Activated naive CD4-positive, alpha-beta T cell treated with anti-CD3 and anti-CD28 coated beads, Interleukin-2, amount 10 ng/mL, durations not matched to agents 7 days and 5 days (primary cell): ENCODE data around the gene SLC1A1.

Experiments
- CTCF ChIA-PET: fragments of 350-600 bp; sonication (Branson Sonifier 250); formaldehyde crosslinking; loops from one replicate; lab custom pipeline; 2021; ENCODE audit warnings: antibody characterized with exemption; lab: Charles Lee
- DNase-seq: peaks from one replicate; pipeline ENCODE4 v3.0.0-alpha.2; 2020
- H3K27ac Mint-ChIP-seq: one replicate; pipeline ENCODE4 v1.8.0; 2021; ENCODE audit warnings: mild to moderate bottlenecking, moderate library complexity, mixed read lengths
- H3K27me3 Mint-ChIP-seq: one replicate; pipeline ENCODE4 v1.8.0; 2021; ENCODE audit warnings: mild to moderate bottlenecking, mixed read lengths
- H3K36me3 Mint-ChIP-seq: one replicate; pipeline ENCODE4 v1.8.0; 2021; ENCODE audit warnings: mixed read lengths
- H3K4me1 Mint-ChIP-seq: one replicate; pipeline ENCODE4 v1.8.0; 2021; ENCODE audit warnings: mixed read lengths
- H3K4me3 Mint-ChIP-seq: one replicate; pipeline ENCODE4 v1.8.0; 2021; ENCODE audit warnings: mild to moderate bottlenecking, moderate library complexity, mixed read lengths
- H3K9me3 Mint-ChIP-seq: one replicate; pipeline ENCODE4 v1.8.0; 2021; ENCODE audit warnings: mixed read lengths

Gene SLC1A1

DNA sequence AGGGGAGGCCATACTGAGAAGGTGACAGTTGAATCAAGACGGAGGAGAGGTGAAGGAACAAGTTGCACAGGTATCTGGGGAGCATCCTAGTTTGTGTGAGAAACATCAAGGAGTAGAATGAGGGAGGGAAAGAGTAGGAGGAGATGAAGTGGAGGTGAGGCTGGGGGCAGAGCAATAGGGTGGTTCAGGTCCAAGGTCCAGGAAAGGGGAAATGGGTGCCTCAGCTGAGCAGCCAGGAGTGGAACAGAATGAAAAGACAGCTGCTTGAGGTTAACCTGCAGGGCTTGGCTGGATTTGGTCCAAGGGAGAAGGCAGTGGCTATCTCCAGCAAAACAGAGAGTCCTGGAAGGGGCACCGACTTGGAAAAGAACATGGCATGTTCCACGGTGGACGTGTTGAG is 5.3 kb downstream of the SLC1A1 start:
- peaks cover 11% of the 10 kb centered on the region for H3K4me1 Mint-ChIP-seq

DNA sequence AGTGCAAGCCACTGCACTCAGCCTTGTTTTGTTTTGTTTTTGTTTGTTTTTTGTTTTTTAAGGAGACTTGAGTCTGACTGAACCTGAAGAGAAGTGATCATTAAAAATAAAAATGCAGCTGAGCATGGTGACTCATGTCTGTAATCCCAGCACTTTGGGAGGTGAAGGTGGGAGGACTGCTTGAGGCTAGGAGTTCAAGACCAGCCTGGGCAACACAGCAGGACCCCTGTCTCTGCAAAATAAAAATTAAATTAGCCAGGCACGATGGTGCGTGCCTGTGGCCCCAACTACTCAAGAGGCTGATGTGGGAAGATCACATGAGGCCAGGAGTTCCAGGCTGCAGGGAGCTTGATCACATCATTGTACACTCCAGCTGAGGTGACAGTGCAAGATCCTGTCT is 6.2 kb downstream of the SLC1A1 start:
- DNase-seq, result no peak
- Mint-ChIP-seq H3K4me3 (no peak overlapping the region), H3K36me3 (no peaks in the 10 kb centered on the region), H3K9me3 (no peaks in the 10 kb centered on the region), H3K4me1 (peaks cover 4% of the 10 kb centered on the region), H3K27me3 (peaks cover 34% of the 10 kb centered on the region), H3K27ac (no peak overlapping the region)
- CTCF ChIA-PET, result no interaction called here

More for the DNA sequence above, 5.3 kb downstream of the SLC1A1 start:
- Mint-ChIP-seq H3K27me3 (peaks cover 44% of the 10 kb centered on the region), H3K4me3 (no peak overlapping the region), H3K27ac (no peak overlapping the region), H3K9me3 (no peaks in the 10 kb centered on the region), H3K36me3 (no peaks in the 10 kb centered on the region)
- CTCF ChIA-PET, result no interaction called here
- DNase-seq, result no peak

- Mint-ChIP-seq H3K27ac (no peak overlapping the region), H3K4me3 (no peak overlapping the region), H3K36me3 (no peaks in the 10 kb centered on the region), H3K4me1 (no peaks in the 10 kb centered on the region), H3K27me3 (peaks cover 25% of the 10 kb centered on the region), H3K9me3 (no peaks in the 10 kb centered on the region)
- no peak for DNase-seq
- CTCF ChIA-PET, result no interaction called here
Observed at GRCh38 chr9:4497395-4497794, 7.1 kb downstream of the SLC1A1 start.

DNA sequence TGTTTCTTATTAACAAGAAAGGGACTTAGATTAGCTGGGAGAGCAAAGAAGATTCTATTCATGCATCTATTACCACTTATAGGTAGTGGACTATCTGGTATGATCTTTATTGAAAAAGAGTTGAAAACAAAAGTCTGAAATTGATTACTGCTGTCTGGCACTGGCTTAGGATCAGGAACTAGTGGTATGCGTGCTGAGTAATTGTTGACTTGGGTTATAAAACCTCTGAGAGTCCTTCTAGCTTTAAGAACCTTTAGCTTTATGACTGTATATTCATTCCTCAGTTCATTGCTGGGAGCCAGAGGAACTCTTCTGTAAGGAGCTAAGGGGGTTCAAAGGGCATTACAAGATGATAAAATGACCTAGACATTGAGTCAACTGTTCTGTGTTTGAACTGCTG is 7.6 kb downstream of the SLC1A1 start:
- Mint-ChIP-seq H3K27ac (no peak overlapping the region), H3K36me3 (no peaks in the 10 kb centered on the region), H3K4me1 (no peaks in the 10 kb centered on the region), H3K4me3 (no peak overlapping the region), H3K27me3 (peaks cover 21% of the 10 kb centered on the region), H3K9me3 (no peaks in the 10 kb centered on the region)
- DNase-seq, result no peak
- CTCF ChIA-PET, result no interaction called here

DNA sequence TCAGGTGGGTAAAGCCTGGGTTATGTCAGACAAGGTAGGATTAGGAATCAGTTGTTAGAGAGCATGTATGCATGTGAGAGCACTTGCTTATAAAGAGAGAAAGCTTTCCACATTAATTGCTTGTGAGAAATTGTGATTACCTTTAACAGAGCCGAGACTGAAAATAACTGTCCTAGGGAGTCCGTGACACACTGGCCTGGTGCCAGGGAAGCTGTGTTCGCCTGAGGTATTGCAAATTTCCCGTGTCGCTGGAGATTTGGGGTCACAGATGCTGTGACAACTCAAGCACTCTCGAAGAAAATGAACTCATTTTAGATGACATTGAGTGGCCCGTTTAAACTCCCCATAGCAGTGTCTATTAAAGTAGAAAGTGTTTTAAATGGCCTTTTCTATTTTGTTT is 9.6 kb downstream of the SLC1A1 start:
- no peaks in the 10 kb centered on the region for H3K4me1 Mint-ChIP-seq
- no peaks in the 10 kb centered on the region for H3K9me3 Mint-ChIP-seq
- DNase-seq, result no peak
- H3K36me3 Mint-ChIP-seq, result no peaks in the 10 kb centered on the region
- no peak overlapping the region for H3K27ac Mint-ChIP-seq
- CTCF ChIA-PET, result interaction anchor here (0.9 kb wide), 1 partner anchor 49 kb away, joined by 4 read pairs; no protein-coding TSS in a partner anchor
- H3K4me3 Mint-ChIP-seq, result no peak overlapping the region
- H3K27me3 Mint-ChIP-seq, result peaks cover 16% of the 10 kb centered on the region

GRCh38 chr9:4501147-4501507 is 10.9 kb downstream of the SLC1A1 start:
- Mint-ChIP-seq H3K9me3 (no peaks in the 10 kb centered on the region), H3K4me3 (no peak overlapping the region), H3K27me3 (peaks cover 8% of the 10 kb centered on the region), H3K27ac (no peak overlapping the region), H3K4me1 (no peaks in the 10 kb centered on the region), H3K36me3 (no peaks in the 10 kb centered on the region)
- CTCF ChIA-PET, result no interaction called here
- DNase-seq, result no peak

GRCh38 chr9:4502444-4502843 is 12.2 kb downstream of the SLC1A1 start:
- Mint-ChIP-seq H3K27ac (no peak overlapping the region), H3K36me3 (no peaks in the 10 kb centered on the region)
- CTCF ChIA-PET, result interaction anchor here (1.1 kb wide), 1 partner anchor 16 kb away, joined by 3 read pairs; no protein-coding TSS in a partner anchor

DNA sequence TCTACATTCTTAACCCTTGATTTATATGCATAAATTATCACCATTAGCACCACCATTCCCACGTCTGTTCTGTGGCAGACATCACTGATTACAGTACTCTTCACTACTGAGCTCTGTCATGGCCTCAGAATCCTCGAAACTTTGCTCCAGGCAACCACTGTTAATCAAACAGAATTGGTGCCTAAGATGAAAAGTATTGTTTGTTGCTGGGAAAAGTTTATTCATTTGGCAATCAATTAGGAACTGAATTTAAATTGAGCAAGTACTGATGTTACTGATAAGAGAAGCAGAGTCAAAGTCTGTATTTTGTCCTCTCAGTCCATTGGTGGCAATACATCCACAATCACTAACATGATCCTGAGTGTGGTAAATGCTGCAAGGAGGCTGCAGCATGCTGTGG is 12.8 kb downstream of the SLC1A1 start:
- no peak overlapping the region for H3K4me3 Mint-ChIP-seq
- no peaks in the 10 kb centered on the region for H3K9me3 Mint-ChIP-seq
- DNase-seq, result no peak
- no peaks in the 10 kb centered on the region for H3K27me3 Mint-ChIP-seq
- no peaks in the 10 kb centered on the region for H3K4me1 Mint-ChIP-seq
- no peak overlapping the region for H3K27ac Mint-ChIP-seq
- no peaks in the 10 kb centered on the region for H3K36me3 Mint-ChIP-seq
- CTCF ChIA-PET, result no interaction called here

More at GRCh38 chr9:4502444-4502843, 12.2 kb downstream of the SLC1A1 start:
- no peaks in the 10 kb centered on the region for H3K9me3 Mint-ChIP-seq
- DNase-seq, result no peak
- no peak overlapping the region for H3K4me3 Mint-ChIP-seq
- no peaks in the 10 kb centered on the region for H3K27me3 Mint-ChIP-seq
- no peaks in the 10 kb centered on the region for H3K4me1 Mint-ChIP-seq

GRCh38 chr9:4504250-4504649 is 14.0 kb downstream of the SLC1A1 start:
- CTCF ChIA-PET, result no interaction called here
- Mint-ChIP-seq H3K4me1 (no peaks in the 10 kb centered on the region), H3K27me3 (no peaks in the 10 kb centered on the region), H3K36me3 (no peaks in the 10 kb centered on the region), H3K4me3 (no peak overlapping the region), H3K9me3 (no peaks in the 10 kb centered on the region), H3K27ac (no peak overlapping the region)
- DNase-seq, result no peak

DNA sequence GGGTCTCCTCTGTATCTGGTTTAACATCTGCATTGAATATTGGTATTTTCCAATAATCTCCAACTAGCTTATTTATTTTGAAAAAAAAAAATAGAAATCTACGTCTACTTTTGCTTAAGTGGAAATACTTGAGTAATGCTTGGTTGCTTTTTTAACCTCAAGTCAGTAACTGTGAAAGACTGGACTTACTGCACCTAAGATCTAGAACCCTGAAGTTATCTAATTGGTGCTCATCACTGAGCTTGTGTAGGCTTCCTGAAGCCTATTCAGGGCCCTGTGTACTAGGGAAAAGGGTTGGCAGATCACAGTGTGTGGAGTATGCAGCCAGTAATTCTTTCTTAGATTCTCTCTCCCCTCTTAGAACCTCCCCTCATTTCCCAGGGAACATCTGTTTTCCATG is 16.2 kb downstream of the SLC1A1 start:
- no peaks in the 10 kb centered on the region for H3K9me3 Mint-ChIP-seq
- no peaks in the 10 kb centered on the region for H3K27me3 Mint-ChIP-seq
- H3K4me1 Mint-ChIP-seq, result no peaks in the 10 kb centered on the region
- CTCF ChIA-PET, result no interaction called here
- H3K4me3 Mint-ChIP-seq, result no peak overlapping the region
- no peak overlapping the region for H3K27ac Mint-ChIP-seq
- H3K36me3 Mint-ChIP-seq, result no peaks in the 10 kb centered on the region
- DNase-seq, result no peak

- H3K27ac Mint-ChIP-seq, result no peak overlapping the region
- no peaks in the 10 kb centered on the region for H3K36me3 Mint-ChIP-seq
- no peak overlapping the region for H3K4me3 Mint-ChIP-seq
- no peaks in the 10 kb centered on the region for H3K27me3 Mint-ChIP-seq
- no peaks in the 10 kb centered on the region for H3K9me3 Mint-ChIP-seq
- DNase-seq, result no peak
- no peaks in the 10 kb centered on the region for H3K4me1 Mint-ChIP-seq
- CTCF ChIA-PET, result no interaction called here
Observed at GRCh38 chr9:4507306-4508130, 17.2 kb downstream of the SLC1A1 start.

- Mint-ChIP-seq H3K4me1 (no peaks in the 10 kb centered on the region), H3K9me3 (no peaks in the 10 kb centered on the region), H3K4me3 (no peak overlapping the region), H3K27me3 (no peaks in the 10 kb centered on the region), H3K27ac (no peak overlapping the region), H3K36me3 (no peaks in the 10 kb centered on the region)
- no peak for DNase-seq
- CTCF ChIA-PET, result no interaction called here
Observed at GRCh38 chr9:4508246-4508906, 18.1 kb downstream of the SLC1A1 start.

- no peaks in the 10 kb centered on the region for H3K9me3 Mint-ChIP-seq
- CTCF ChIA-PET, result no interaction called here
- DNase-seq, result no peak
- H3K4me1 Mint-ChIP-seq, result no peaks in the 10 kb centered on the region
- no peak overlapping the region for H3K27ac Mint-ChIP-seq
- H3K27me3 Mint-ChIP-seq, result no peaks in the 10 kb centered on the region
- H3K4me3 Mint-ChIP-seq, result no peak overlapping the region
- no peaks in the 10 kb centered on the region for H3K36me3 Mint-ChIP-seq
Observed at GRCh38 chr9:4508907-4509589, 18.8 kb downstream of the SLC1A1 start.

GRCh38 chr9:4509590-4509984 is 19.3 kb downstream of the SLC1A1 start:
- DNase-seq, result no peak
- Mint-ChIP-seq H3K4me1 (no peaks in the 10 kb centered on the region), H3K9me3 (no peaks in the 10 kb centered on the region), H3K27me3 (no peaks in the 10 kb centered on the region), H3K36me3 (no peaks in the 10 kb centered on the region), H3K4me3 (no peak overlapping the region), H3K27ac (no peak overlapping the region)
- CTCF ChIA-PET, result no interaction called here
